SK-N-SH (cell line): ENCODE data around the gene GLTP. TPM values are rescaled to one million over a fixed set of nuclear protein-coding genes. Genes with fewer than 3 reads are reported as not detected.

Experiments used
- CTCF ChIA-PET: fragments of 300-600, 350-600 bp; formaldehyde crosslinking; extraction: SDS; loops from one replicate; lab custom pipeline; 2021; lab: Yijun Ruan, JAX
- POLR2A ChIA-PET: fragments of 350-600 bp; sonication (Branson Sonifier 250); formaldehyde crosslinking; extraction: SDS; loops from one replicate; lab custom pipeline; 2020; ENCODE audit warnings: antibody characterized with exemption, inconsistent platforms; lab: Yijun Ruan, JAX
- DNase-seq: peaks from one replicate; pipeline ENCODE4 v3.0.0; 2012
- H2AFZ ChIP-seq: fragments of 200-600 bp; sonication (generic); 2 replicates; pipeline ENCODE4 v1.8.1; 2016; ENCODE audit warnings: antibody characterized with exemption, mild to moderate bottlenecking, low read depth
- H3F3A ChIP-seq: fragments of 200-600 bp; sonication (generic); replicated peaks from 2 replicates; pipeline ENCODE3; 2016; ENCODE audit warnings: antibody characterized with exemption, mild to moderate bottlenecking; ENCODE audit not compliant: insufficient read depth
- H3K27ac ChIP-seq, 2 experiments: fragments of 200-500 bp in 1 of 2; fragments of 200-600 bp in 1 of 2; sonication (Bioruptor generic) in 1 of 2; sonication (generic), shearing (Covaris generic) in 1 of 2; 2 replicates each; pipeline versions ENCODE4 v1.5.1 to v1.6.1; 2014 to 2016; ENCODE audit warnings: low read depth in 2 of 2, inconsistent platforms in 1 of 2, low read length in 1 of 2, mild to moderate bottlenecking in 1 of 2, mixed read lengths in 1 of 2
- H3K27me3 ChIP-seq: fragments of 200-600 bp; sonication (generic), shearing (Covaris generic); 2 replicates; pipeline ENCODE4 v1.6.1; 2016; ENCODE audit warnings: mixed run types; ENCODE audit not compliant: insufficient read depth
- H3K36me3 ChIP-seq, 2 experiments: fragments of 200-500 bp in 1 of 2; fragments of 200-600 bp in 1 of 2; sonication (Bioruptor generic) in 1 of 2; sonication (generic) in 1 of 2; replicated peaks in 1 of 2; 2 replicates each; pipeline versions ENCODE3 to v1.5.1; 2014 to 2016; ENCODE audit warnings: low read length in 1 of 2, mild to moderate bottlenecking in 1 of 2; ENCODE audit not compliant: insufficient read depth in 2 of 2, control insufficient read depth in 1 of 2
- H3K4me1 ChIP-seq, 2 experiments: fragments of 200-500 bp in 1 of 2; fragments of 200-600 bp in 1 of 2; sonication (Bioruptor generic) in 1 of 2; sonication (generic), shearing (Covaris generic) in 1 of 2; 2 replicates each; pipeline versions ENCODE4 v1.5.1 to v1.6.1; 2014 to 2016; ENCODE audit warnings: low read depth in 1 of 2, low read length in 1 of 2, mixed run types in 1 of 2; ENCODE audit not compliant: insufficient read depth in 2 of 2, control insufficient read depth in 1 of 2
- H3K4me2 ChIP-seq: fragments of 200-600 bp; sonication (generic), shearing (Covaris generic); 2 replicates; pipeline ENCODE4 v1.6.1; 2017; ENCODE audit warnings: mixed run types
- H3K4me3 ChIP-seq, 2 experiments: fragments of 200-500 bp in 1 of 2; fragments of 200-600 bp in 1 of 2; sonication (Bioruptor generic) in 1 of 2; sonication (generic), shearing (Covaris generic) in 1 of 2; 2 replicates each; pipeline versions ENCODE4 v1.5.1 to v1.8.1; 2014 to 2016; ENCODE audit warnings: low read depth in 2 of 2, inconsistent platforms in 1 of 2, low read length in 1 of 2, mild to moderate bottlenecking in 1 of 2, mixed read lengths in 1 of 2, moderate library complexity in 1 of 2
- H3K79me2 ChIP-seq: fragments of 200-600 bp; sonication (generic); 2 replicates; pipeline ENCODE4 v1.8.1; 2017; ENCODE audit warnings: mild to moderate bottlenecking; ENCODE audit not compliant: insufficient read depth
- H3K9ac ChIP-seq: fragments of 200-600 bp; sonication (generic); 2 replicates; pipeline ENCODE4 v1.6.1; 2017; ENCODE audit warnings: mixed run types
- H3K9me2 ChIP-seq: fragments of 200-600 bp; sonication (generic); 2 replicates; pipeline ENCODE4 v1.6.1; 2017; ENCODE audit warnings: mixed run types
- H3K9me3 ChIP-seq: fragments of 200-600 bp; sonication (generic); 2 replicates; pipeline ENCODE4 v1.6.1; 2017; ENCODE audit warnings: mixed run types, mild to moderate bottlenecking, moderate library complexity
- H4K20me1 ChIP-seq: fragments of 200-600 bp; sonication (generic); 2 replicates; pipeline ENCODE4 v1.6.1; 2017; ENCODE audit warnings: mild to moderate bottlenecking, mixed run types; ENCODE audit not compliant: insufficient read depth
- ELF1 ChIP-seq: IDR thresholded peaks from 2 replicates; pipeline ENCODE4 v1.4.0; 2012
- EP300 ChIP-seq, 2 experiments: IDR thresholded peaks; 2 replicates each; pipeline versions ENCODE4 v1.4.0 to v1.6.1; 2012; ENCODE audit warnings: borderline replicate concordance in 1 of 2, low read depth in 1 of 2, low read length in 1 of 2
- FOSL2 ChIP-seq: IDR thresholded peaks from 2 replicates; pipeline ENCODE4 v1.4.0; 2012; ENCODE audit warnings: low read depth, mild to moderate bottlenecking, moderate library complexity, borderline replicate concordance
- FOXJ3 ChIP-seq: sonication (generic); formaldehyde crosslinking; IDR thresholded peaks from 2 replicates; pipeline ENCODE4 v1.5.1; 2020; ENCODE audit warnings: mild to moderate bottlenecking, missing genetic modification reagents
- GABPA ChIP-seq: IDR thresholded peaks from 2 replicates; pipeline ENCODE4 v1.4.0; 2012; ENCODE audit warnings: low read depth, mild to moderate bottlenecking
- GATA2 ChIP-seq: sonication (generic); formaldehyde crosslinking; IDR thresholded peaks from 2 replicates; pipeline ENCODE4 v1.5.0; 2020; ENCODE audit warnings: mild to moderate bottlenecking, missing genetic modification reagents
- IRF3 ChIP-seq: fragments of 150-350 bp; IDR thresholded peaks from 2 replicates; pipeline ENCODE4 v1.6.1; 2016; ENCODE audit warnings: mild to moderate bottlenecking, low read depth, low read length
- RCOR1 ChIP-seq: fragments of 150-350 bp; IDR thresholded peaks from 2 replicates; pipeline ENCODE4 v1.6.1; 2017; ENCODE audit warnings: antibody characterized with exemption, low read length
- RFX5 ChIP-seq: IDR thresholded peaks from 2 replicates; pipeline ENCODE4 v1.6.1; 2012; ENCODE audit warnings: mild to moderate bottlenecking, improper control_type of control experiment, low read length
- TCF12 ChIP-seq: IDR thresholded peaks from 2 replicates; pipeline ENCODE4 v1.4.0; 2012
- TEAD4 ChIP-seq: IDR thresholded peaks from 2 replicates; pipeline ENCODE4 v1.4.0; 2012; ENCODE audit warnings: mild to moderate bottlenecking, borderline replicate concordance; ENCODE audit not compliant: insufficient read depth
- USF1 ChIP-seq: IDR thresholded peaks from 2 replicates; pipeline ENCODE4 v1.4.0; 2012; ENCODE audit warnings: low read depth, borderline replicate concordance
- YY1 ChIP-seq: IDR thresholded peaks from 2 replicates; pipeline ENCODE4 v1.4.0; 2012; ENCODE audit warnings: low read depth, mild to moderate bottlenecking
- ZBTB33 ChIP-seq: IDR thresholded peaks from 2 replicates; pipeline ENCODE4 v1.4.0; 2012; ENCODE audit warnings: low read depth, borderline replicate concordance
- WGBS: methylation state at CpG from one replicate; pipeline ENCODE4 v1.1.6; 2017; ENCODE audit warnings: low lambda C conversion rate; 5-methylcytosine and 5-hydroxymethylcytosine counted together
- polyA plus RNA-seq, 3 experiments: library from polyadenylated mRNA; depleted of rRNA; stranded (reverse); fragments of >200 nt; gene quantifications; 2 replicates each; pipeline ENCODE4 v1.2.3, GENCODE V29; 2012
- TF ChIP-seq, protein P1 (sequence below): IDR thresholded peaks from 2 replicates; pipeline ENCODE4 v1.4.0; 2012; ENCODE audit warnings: low read depth
- TF ChIP-seq, protein P2 (sequence below): IDR thresholded peaks from 2 replicates; pipeline ENCODE4 v1.6.1; 2012; ENCODE audit warnings: mild to moderate bottlenecking, low read depth, low read length, moderate library complexity
- TF ChIP-seq, protein P3 (sequence below): fragments of 150-350 bp; IDR thresholded peaks from 2 replicates; pipeline ENCODE4 v1.6.1; 2017; ENCODE audit warnings: antibody characterized with exemption, low read length, low read depth, borderline replicate concordance

The GLTP gene
- polyA plus RNA-seq, 1 of the 3 experiments (the other 2 are of a cell fraction) = 23.0 TPM

DNA sequence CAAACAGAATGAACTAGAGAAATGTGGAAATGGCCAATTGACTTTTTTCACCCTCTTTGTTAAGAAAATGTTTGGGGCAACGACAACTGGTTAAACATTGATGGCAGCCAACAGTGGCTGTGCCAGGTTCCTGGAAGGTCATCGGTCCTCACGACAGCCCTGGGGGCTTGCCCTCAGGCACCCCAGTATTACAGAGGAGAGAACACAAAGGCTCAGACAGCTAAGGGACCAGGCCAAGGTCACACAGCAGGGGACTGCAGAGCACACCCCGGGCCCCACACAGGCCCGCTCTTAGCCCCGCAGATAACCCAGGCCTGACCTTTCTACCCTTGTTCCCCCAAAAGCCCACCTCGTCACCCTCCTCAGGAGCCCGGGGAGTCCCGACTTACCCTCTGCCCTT lies 48.4 kb downstream of the GLTP start:
- POLR2A ChIA-PET = no interaction called here

More for the DNA sequence above, 48.4 kb downstream of the GLTP start:
- no peak overlapping the region for H3K4me3 ChIP-seq
- no peaks in the 10 kb centered on the region; a peak in 1 of 4 replicates for H3K4me1 ChIP-seq
- TF ChIP-seq, protein P1, sequence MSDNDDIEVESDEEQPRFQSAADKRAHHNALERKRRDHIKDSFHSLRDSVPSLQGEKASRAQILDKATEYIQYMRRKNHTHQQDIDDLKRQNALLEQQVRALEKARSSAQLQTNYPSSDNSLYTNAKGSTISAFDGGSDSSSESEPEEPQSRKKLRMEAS = no peak
- TF ChIP-seq GABPA = no peak
- TF ChIP-seq RCOR1 = no peak
- TF ChIP-seq USF1 = no peak
- TF ChIP-seq, protein P2, sequence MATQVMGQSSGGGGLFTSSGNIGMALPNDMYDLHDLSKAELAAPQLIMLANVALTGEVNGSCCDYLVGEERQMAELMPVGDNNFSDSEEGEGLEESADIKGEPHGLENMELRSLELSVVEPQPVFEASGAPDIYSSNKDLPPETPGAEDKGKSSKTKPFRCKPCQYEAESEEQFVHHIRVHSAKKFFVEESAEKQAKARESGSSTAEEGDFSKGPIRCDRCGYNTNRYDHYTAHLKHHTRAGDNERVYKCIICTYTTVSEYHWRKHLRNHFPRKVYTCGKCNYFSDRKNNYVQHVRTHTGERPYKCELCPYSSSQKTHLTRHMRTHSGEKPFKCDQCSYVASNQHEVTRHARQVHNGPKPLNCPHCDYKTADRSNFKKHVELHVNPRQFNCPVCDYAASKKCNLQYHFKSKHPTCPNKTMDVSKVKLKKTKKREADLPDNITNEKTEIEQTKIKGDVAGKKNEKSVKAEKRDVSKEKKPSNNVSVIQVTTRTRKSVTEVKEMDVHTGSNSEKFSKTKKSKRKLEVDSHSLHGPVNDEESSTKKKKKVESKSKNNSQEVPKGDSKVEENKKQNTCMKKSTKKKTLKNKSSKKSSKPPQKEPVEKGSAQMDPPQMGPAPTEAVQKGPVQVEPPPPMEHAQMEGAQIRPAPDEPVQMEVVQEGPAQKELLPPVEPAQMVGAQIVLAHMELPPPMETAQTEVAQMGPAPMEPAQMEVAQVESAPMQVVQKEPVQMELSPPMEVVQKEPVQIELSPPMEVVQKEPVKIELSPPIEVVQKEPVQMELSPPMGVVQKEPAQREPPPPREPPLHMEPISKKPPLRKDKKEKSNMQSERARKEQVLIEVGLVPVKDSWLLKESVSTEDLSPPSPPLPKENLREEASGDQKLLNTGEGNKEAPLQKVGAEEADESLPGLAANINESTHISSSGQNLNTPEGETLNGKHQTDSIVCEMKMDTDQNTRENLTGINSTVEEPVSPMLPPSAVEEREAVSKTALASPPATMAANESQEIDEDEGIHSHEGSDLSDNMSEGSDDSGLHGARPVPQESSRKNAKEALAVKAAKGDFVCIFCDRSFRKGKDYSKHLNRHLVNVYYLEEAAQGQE = no peak
- TF ChIP-seq ZBTB33 = no peak
- TF ChIP-seq TEAD4 = no peak
- TF ChIP-seq, protein P3, sequence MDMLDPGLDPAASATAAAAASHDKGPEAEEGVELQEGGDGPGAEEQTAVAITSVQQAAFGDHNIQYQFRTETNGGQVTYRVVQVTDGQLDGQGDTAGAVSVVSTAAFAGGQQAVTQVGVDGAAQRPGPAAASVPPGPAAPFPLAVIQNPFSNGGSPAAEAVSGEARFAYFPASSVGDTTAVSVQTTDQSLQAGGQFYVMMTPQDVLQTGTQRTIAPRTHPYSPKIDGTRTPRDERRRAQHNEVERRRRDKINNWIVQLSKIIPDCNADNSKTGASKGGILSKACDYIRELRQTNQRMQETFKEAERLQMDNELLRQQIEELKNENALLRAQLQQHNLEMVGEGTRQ = no peak
- TF ChIP-seq TCF12 = no peak
- TF ChIP-seq IRF3 = no peak
- no peak for TF ChIP-seq YY1
- no peak for TF ChIP-seq RFX5
- no peak for TF ChIP-seq GATA2 (CRISPR knock-in tag)
- no peak for TF ChIP-seq FOXJ3 (CRISPR knock-in tag)
- no peak for TF ChIP-seq ELF1
- no peak for TF ChIP-seq FOSL2
- no peak for TF ChIP-seq EP300 (IDR thresholded peaks at IDR 0.05; ENCODE audit: borderline replicate concordance in 1 of 2, low read depth in 1 of 2, low read length in 1 of 2)
- TF ChIP-seq, all 33 proteins: peak for 0
- peaks cover 6% of the 10 kb centered on the region for H3F3A ChIP-seq
- H3K9ac ChIP-seq = no peak overlapping the region
- DNase-seq = no peak
- H3K79me2 ChIP-seq = no peaks in the 10 kb centered on the region
- 85% methylated on average over 9 of the region's 9 CpGs for WGBS
- H3K9me2 ChIP-seq = no peaks in the 10 kb centered on the region
- no peaks in the 10 kb centered on the region for H3K27me3 ChIP-seq
- no peaks in the 10 kb centered on the region for H4K20me1 ChIP-seq
- H3K27ac ChIP-seq = no peak overlapping the region
- no peak overlapping the region for H3K4me2 ChIP-seq
- no peaks in the 10 kb centered on the region for H3K36me3 ChIP-seq
- CTCF ChIA-PET = interaction anchor here (1.4 to 6.6 kb wide), 5 partner anchors 13 to 234 kb away, joined by 3 to 57 read pairs (median 7); no protein-coding TSS in a partner anchor
- H2AFZ ChIP-seq = no peak overlapping the region
- H3K9me3 ChIP-seq = no peaks in the 10 kb centered on the region
